Activated CD8-positive, alpha-beta memory T cell treated with anti-CD3 and anti-CD28 coated beads, Interleukin-2, amount 50 U/mL, for 24 hours (primary cell): ENCODE data around the gene MRGPRX2.

Experiments
- DNase-seq: peaks from one replicate; pipeline ENCODE4 v3.0.0-alpha.2; 2020; ENCODE audit errors: extremely low read depth

The MRGPRX2 gene

GRCh38 chr11:19060629-19061028 lies at the start of gene MRGPRX2:
Gene MRGPRX2 (minus strand): TSS chr11:19060717. CDS start chr11:19056402, 4,315 bp downstream.
- DNase-seq: no peak

GRCh38 chr11:19110295-19110694 lies 49.8 kb upstream of the MRGPRX2 start:
- no peak for DNase-seq

- DNase-seq: no peak
Observed at GRCh38 chr11:19107125-19107524, 46.6 kb upstream of the MRGPRX2 start.

GRCh38 chr11:19105011-19105410 lies 44.5 kb upstream of the MRGPRX2 start:
- DNase-seq: no peak

GRCh38 chr11:19102521-19102900 lies 42.0 kb upstream of the MRGPRX2 start:
- DNase-seq: no peak

- no peak for DNase-seq
Observed at GRCh38 chr11:19101796-19102520, 41.4 kb upstream of the MRGPRX2 start.

GRCh38 chr11:19100885-19101284 lies 40.4 kb upstream of the MRGPRX2 start:
- DNase-seq: no peak

- DNase-seq: no peak
Observed at GRCh38 chr11:19099093-19099492, 38.6 kb upstream of the MRGPRX2 start.

GRCh38 chr11:19094859-19095258 lies 34.3 kb upstream of the MRGPRX2 start:
- no peak for DNase-seq

- no peak for DNase-seq
Observed at GRCh38 chr11:19093976-19094375, 33.5 kb upstream of the MRGPRX2 start.

GRCh38 chr11:19092850-19093249 lies 32.3 kb upstream of the MRGPRX2 start:
- DNase-seq: no peak

GRCh38 chr11:19092342-19092741 lies 31.8 kb upstream of the MRGPRX2 start:
- no peak for DNase-seq

GRCh38 chr11:19091366-19091765 lies 30.8 kb upstream of the MRGPRX2 start:
- DNase-seq: no peak

- DNase-seq: no peak
Observed at GRCh38 chr11:19089421-19089820, 28.9 kb upstream of the MRGPRX2 start.

- no peak for DNase-seq
Observed at GRCh38 chr11:19088791-19089190, 28.3 kb upstream of the MRGPRX2 start.

- no peak for DNase-seq
Observed at GRCh38 chr11:19087658-19088057, 27.1 kb upstream of the MRGPRX2 start.

- no peak for DNase-seq
Observed at GRCh38 chr11:19084661-19085315, 24.3 kb upstream of the MRGPRX2 start.

- no peak for DNase-seq
Observed at GRCh38 chr11:19083166-19083565, 22.6 kb upstream of the MRGPRX2 start.

GRCh38 chr11:19080579-19080993 lies 20.1 kb upstream of the MRGPRX2 start:
- DNase-seq: no peak

- DNase-seq: no peak
Observed at GRCh38 chr11:19079643-19080440, 19.3 kb upstream of the MRGPRX2 start.

- no peak for DNase-seq
Observed at GRCh38 chr11:19077965-19078364, 17.4 kb upstream of the MRGPRX2 start.

GRCh38 chr11:19076744-19077589 lies 16.4 kb upstream of the MRGPRX2 start:
- peak; percentile 34 for DNase-seq
